Body of pancreas (tissue), 4 donors: Measurements from ENCODE around the gene ZNF507. TPM values are rescaled to one million over a fixed set of nuclear protein-coding genes. Genes with fewer than 3 reads are reported as not detected.

Experiments used
- ATAC-seq: fragments of 150-250 bp; one replicate; pipeline ENCODE4 v1.9.1; 2016
- DNase-seq, 4 donors: peaks; one replicate each; pipeline ENCODE4 v3.0.0-alpha.2; 2019
- H3K27ac ChIP-seq, 4 donors: fragments of 200-600 bp; sonication (generic); 1 replicate in 3 of 4; 2 replicates in 1 of 4; pipeline versions ENCODE4 v1.5.1 to v1.6.1; 2016 to 2019; ENCODE audit warnings: mild to moderate bottlenecking in 1 of 4, mixed read lengths in 1 of 4, moderate library complexity in 1 of 4
- H3K27me3 ChIP-seq, 2 donors: fragments of 200-600 bp; sonication (generic); one replicate each; pipeline ENCODE4 v1.6.0; 2016; ENCODE audit warnings: mild to moderate bottlenecking in 1 of 2
- H3K36me3 ChIP-seq, 2 donors: fragments of 200-600 bp; sonication (generic); replicated peaks in 1 of 2; 2 replicates each; pipeline ENCODE4 v1.5.1; 2016; ENCODE audit warnings: low read depth in 2 of 2; ENCODE audit not compliant: insufficient read depth in 1 of 2
- H3K4me1 ChIP-seq: fragments of 200-600 bp; sonication (generic); one replicate; pipeline ENCODE4 v1.6.0; 2016
- H3K4me3 ChIP-seq, 2 donors: fragments of 200-600 bp; sonication (generic); 1 replicate in 1 of 2; 2 replicates in 1 of 2; pipeline ENCODE4 v1.5.1; 2016 to 2019
- H3K9me3 ChIP-seq, 3 donors: fragments of 200-600 bp; sonication (generic); 1 replicate in 2 of 3; 2 replicates in 1 of 3; pipeline ENCODE4 v1.5.1; 2016
- POLR2A ChIP-seq, 3 donors: fragments of 450-650 bp; IDR thresholded peaks; one replicate each; pipeline ENCODE4 v1.6.1; 2016; ENCODE audit warnings: antibody characterized with exemption in 3 of 3, mild to moderate bottlenecking in 2 of 3
- WGBS, 2 donors: methylation state at CpG; one replicate each; pipeline ENCODE4 v1.1.5; 2017; 5-methylcytosine and 5-hydroxymethylcytosine counted together
- intact Hi-C: fragments of 100-400 bp; cut with DNase I; formaldehyde crosslinking; loops from one replicate; pipeline ENCODE4 v1.15.1; 2023
- total RNA-seq, 2 donors: library from RNA; depleted of rRNA; stranded (reverse); fragments of >200 nt; gene quantifications; one replicate each; pipeline ENCODE4 v1.1.0, GENCODE V29; 2016
- TF ChIP-seq, protein P1 (sequence below), 7 experiments: fragments of 450-650 bp in 4 of 7; fragments of 200-600 bp in 3 of 7; sonication (generic) in 3 of 7; IDR thresholded peaks; one replicate each; pipeline ENCODE4 v1.5.1; 2016 to 2019; ENCODE audit warnings: antibody characterized with exemption in 7 of 7

The ZNF507 gene
- total RNA-seq, 2 donors from 2014 or later: 14.2 to 19.7 TPM

DNA sequence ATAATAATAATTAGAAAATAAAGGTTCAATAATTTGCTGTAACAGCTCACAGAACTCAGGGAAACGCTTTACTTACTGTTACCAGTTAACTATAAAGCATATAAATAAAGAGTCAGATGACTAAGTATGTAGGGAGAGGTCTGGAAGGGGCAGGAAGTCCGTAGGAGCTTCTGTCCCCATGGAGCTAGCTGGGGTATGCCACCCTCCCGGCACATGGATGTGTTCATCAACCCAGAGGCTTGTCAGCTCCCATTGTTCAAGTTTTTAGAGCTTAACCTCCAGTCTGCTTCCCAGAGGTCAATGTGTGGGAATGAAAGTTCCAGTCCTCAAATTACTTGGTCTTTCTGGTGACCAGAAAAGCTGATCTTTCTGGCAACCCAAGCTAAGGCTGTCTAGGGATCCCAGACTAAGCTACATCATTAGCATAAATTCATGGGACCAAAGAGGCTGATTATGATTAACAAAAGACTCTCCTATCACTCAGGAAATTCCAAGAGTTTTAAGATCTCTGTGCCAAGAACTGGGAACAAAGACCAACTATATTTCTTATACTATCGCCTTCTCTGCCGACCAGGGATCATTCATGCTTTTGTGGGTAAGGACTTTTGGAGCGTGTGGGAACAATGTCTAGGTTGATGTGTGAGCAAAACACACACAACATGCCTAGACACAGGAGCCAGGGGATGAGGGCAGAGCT lies 31.7 kb upstream of the ZNF507 start:
- no peak for TF ChIP-seq POLR2A (IDR thresholded peaks at IDR 0.05)
- TF ChIP-seq, protein P1, sequence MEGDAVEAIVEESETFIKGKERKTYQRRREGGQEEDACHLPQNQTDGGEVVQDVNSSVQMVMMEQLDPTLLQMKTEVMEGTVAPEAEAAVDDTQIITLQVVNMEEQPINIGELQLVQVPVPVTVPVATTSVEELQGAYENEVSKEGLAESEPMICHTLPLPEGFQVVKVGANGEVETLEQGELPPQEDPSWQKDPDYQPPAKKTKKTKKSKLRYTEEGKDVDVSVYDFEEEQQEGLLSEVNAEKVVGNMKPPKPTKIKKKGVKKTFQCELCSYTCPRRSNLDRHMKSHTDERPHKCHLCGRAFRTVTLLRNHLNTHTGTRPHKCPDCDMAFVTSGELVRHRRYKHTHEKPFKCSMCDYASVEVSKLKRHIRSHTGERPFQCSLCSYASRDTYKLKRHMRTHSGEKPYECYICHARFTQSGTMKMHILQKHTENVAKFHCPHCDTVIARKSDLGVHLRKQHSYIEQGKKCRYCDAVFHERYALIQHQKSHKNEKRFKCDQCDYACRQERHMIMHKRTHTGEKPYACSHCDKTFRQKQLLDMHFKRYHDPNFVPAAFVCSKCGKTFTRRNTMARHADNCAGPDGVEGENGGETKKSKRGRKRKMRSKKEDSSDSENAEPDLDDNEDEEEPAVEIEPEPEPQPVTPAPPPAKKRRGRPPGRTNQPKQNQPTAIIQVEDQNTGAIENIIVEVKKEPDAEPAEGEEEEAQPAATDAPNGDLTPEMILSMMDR (IDR thresholded peaks at IDR 0.05): no peak

DNA sequence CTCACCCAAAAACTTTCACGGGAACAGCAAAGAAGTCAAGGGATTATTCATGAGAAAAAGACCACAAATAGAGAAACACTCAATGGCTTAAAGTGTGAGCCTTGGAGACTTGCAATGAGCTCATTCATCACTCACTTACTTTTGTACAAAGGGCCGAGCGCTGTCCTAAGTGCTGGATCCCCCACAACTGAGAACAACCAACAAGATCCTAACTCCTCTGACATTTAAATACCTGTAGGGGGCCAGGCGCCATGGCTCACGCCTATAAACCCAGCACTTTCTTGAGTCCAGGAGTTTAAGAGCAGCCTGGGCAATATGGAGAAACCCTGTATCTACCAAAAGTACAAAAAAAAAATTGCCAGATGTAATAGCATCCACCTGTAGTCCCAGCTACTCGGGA lies 29.4 kb upstream of the ZNF507 start:
- no peak for ATAC-seq
- DNase-seq: no peak
- no peaks in the 10 kb centered on the region for H3K9me3 ChIP-seq

More for the DNA sequence above, 31.7 kb upstream of the ZNF507 start:
- 44 to 48% methylated on average over 6 of the region's 6 CpGs for WGBS, 2 donors
- H3K4me1 ChIP-seq: no peaks in the 10 kb centered on the region
- no peak overlapping the region for H3K27ac ChIP-seq
- no peaks in the 10 kb centered on the region for H3K27me3 ChIP-seq
- intact Hi-C loops: no loop called here
- ATAC-seq: no peak
- DNase-seq: no peak
- no peaks in the 10 kb centered on the region for H3K9me3 ChIP-seq
- no peaks in the 10 kb centered on the region for H3K36me3 ChIP-seq
- no peak overlapping the region for H3K4me3 ChIP-seq

DNA sequence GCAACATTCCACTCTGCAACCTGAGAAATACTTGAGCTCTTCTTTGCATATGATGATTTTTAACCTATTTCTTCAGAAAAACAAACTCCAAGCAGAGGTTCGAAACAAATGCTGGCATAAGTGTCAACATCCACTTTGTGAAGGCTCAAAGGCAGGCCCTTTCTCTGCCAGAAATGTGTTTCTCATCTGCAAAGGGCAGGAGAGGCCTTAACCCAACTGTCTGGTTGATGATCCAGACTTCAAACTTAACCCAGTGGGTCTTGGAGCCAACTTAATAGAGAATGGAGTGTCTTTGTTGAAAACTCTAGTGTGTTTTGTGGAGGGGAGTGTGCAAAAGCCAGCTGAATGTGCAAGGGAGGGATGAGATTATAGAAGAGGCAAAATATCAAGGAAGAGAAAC lies 28.3 kb upstream of the ZNF507 start:
- no peaks in the 10 kb centered on the region for H3K36me3 ChIP-seq
- WGBS, 2 donors: 61 to 64% methylated on average over 1 of the region's 1 CpG
- ATAC-seq: no peak
- H3K4me1 ChIP-seq: no peaks in the 10 kb centered on the region
- no peak for DNase-seq
- TF ChIP-seq POLR2A (IDR thresholded peaks at IDR 0.05): no peak
- TF ChIP-seq, protein P1 (IDR thresholded peaks at IDR 0.05): no peak
- H3K27me3 ChIP-seq: no peaks in the 10 kb centered on the region
- intact Hi-C loops: no loop called here
- H3K9me3 ChIP-seq: no peaks in the 10 kb centered on the region
- no peak overlapping the region for H3K27ac ChIP-seq
- no peak overlapping the region for H3K4me3 ChIP-seq

More for the DNA sequence above, 29.4 kb upstream of the ZNF507 start:
- Histone ChIP-seq H3K27ac (no peak overlapping the region), H3K36me3 (no peaks in the 10 kb centered on the region), H3K4me1 (no peaks in the 10 kb centered on the region), H3K4me3 (no peak overlapping the region), H3K27me3 (no peaks in the 10 kb centered on the region)
- TF ChIP-seq, protein P1 (IDR thresholded peaks at IDR 0.05): no peak
- TF ChIP-seq POLR2A (IDR thresholded peaks at IDR 0.05): no peak
- 72 to 76% methylated on average over 6 of the region's 6 CpGs for WGBS, 2 donors
- intact Hi-C loops: no loop called here

DNA sequence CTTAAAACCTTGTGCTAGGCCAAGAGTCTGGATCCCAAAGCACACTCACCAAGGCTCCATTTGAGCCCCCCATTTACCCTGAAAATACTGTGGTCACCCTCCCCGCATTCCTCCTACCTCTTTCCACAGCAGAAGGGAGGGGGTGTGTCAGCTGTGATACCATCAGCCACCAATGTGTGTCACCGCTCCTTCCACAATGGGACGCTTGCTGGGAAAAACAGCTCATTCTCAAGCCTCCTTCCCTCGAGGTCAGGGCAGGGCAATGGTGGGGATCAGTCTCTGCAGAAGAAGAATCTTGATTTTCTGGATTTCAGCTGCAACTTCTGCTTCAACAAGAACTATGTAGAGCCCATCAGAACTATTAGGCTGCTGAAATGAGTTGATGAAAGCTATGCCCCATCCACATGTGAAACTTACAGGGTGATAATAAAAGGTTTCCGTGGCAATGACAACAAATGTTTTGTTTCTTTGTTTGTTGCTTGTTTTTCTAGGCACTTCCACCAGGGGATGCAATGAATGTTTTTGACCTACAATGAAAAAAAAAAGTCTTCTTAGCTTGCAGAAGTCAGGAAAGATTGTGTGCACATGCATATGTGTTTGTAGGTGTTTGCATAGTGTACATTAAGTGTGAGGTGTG lies 26.4 kb upstream of the ZNF507 start:
- intact Hi-C loops: no loop called here
- no peak for TF ChIP-seq POLR2A (IDR thresholded peaks at IDR 0.05)
- TF ChIP-seq, protein P1 (IDR thresholded peaks at IDR 0.05): peak in 4 of 7 experiments; percentile 7 to 25 (median 18)
- Histone ChIP-seq H3K27ac (no peak overlapping the region), H3K27me3 (no peaks in the 10 kb centered on the region), H3K9me3 (no peaks in the 10 kb centered on the region), H3K4me3 (no peak overlapping the region), H3K4me1 (no peaks in the 10 kb centered on the region), H3K36me3 (no peaks in the 10 kb centered on the region)
- WGBS, 2 donors: 15 to 16% methylated on average over 5 of the region's 5 CpGs
- peak in 1 of 4 donors; percentile 14 for DNase-seq
- ATAC-seq: no peak
